HG03060 (cell line): ENCODE results near the gene RWDD3.

ENCODE experiments used
- ATAC-seq: cut with Tn5 transposase; IDR thresholded peaks from one replicate; pipeline ENCODE4 v1.9.1; 2021; ENCODE audit warnings: low read depth, moderate number of reproducible peaks; ENCODE audit not compliant: unreplicated experiment

The RWDD3 gene

GRCh38 chr1:95229706-95230105 lies 4.3 kb upstream of the RWDD3 start:
- no peak for ATAC-seq

- no peak for ATAC-seq
These were observed 3.8 kb upstream of the RWDD3 start for GRCh38 chr1:95230256-95230655.

- ATAC-seq, result no peak
These were observed 3.2 kb upstream of the RWDD3 start for GRCh38 chr1:95230768-95231191.

GRCh38 chr1:95232646-95233318 lies 1.2 kb upstream of the RWDD3 start:
- ATAC-seq, result no peak

- ATAC-seq, result no peak
These were observed 682 bp upstream of the RWDD3 start for GRCh38 chr1:95233319-95233736.

- ATAC-seq, result no peak
These were observed 3.0 kb downstream of the RWDD3 start for GRCh38 chr1:95236784-95237575.

GRCh38 chr1:95237981-95238703 lies 4.1 kb downstream of the RWDD3 start:
- no peak for ATAC-seq

GRCh38 chr1:95245029-95245428 lies 11.0 kb downstream of the RWDD3 start:
- ATAC-seq, result no peak

GRCh38 chr1:95246511-95246910 lies 12.5 kb downstream of the RWDD3 start:
- ATAC-seq, result no peak

- no peak for ATAC-seq
These were observed 13.6 kb downstream of the RWDD3 start for GRCh38 chr1:95247607-95248006.

GRCh38 chr1:95249916-95250315 lies 15.9 kb downstream of the RWDD3 start:
- ATAC-seq, result no peak

GRCh38 chr1:95252422-95252821 lies 18.4 kb downstream of the RWDD3 start:
- no peak for ATAC-seq

GRCh38 chr1:95254959-95255358 lies 20.9 kb downstream of the RWDD3 start:
- ATAC-seq, result no peak

- ATAC-seq, result no peak
These were observed 21.8 kb downstream of the RWDD3 start for GRCh38 chr1:95255826-95256225.

- no peak for ATAC-seq
These were observed 23.7 kb downstream of the RWDD3 start for GRCh38 chr1:95257758-95258157.

- ATAC-seq, result no peak
These were observed 25.2 kb downstream of the RWDD3 start for GRCh38 chr1:95259245-95259644.

- ATAC-seq, result no peak
These were observed 28.9 kb downstream of the RWDD3 start for GRCh38 chr1:95262913-95263312.

GRCh38 chr1:95263450-95263849 lies 29.4 kb downstream of the RWDD3 start:
- ATAC-seq, result no peak

- ATAC-seq, result no peak
These were observed 31.1 kb downstream of the RWDD3 start for GRCh38 chr1:95265106-95265505.

GRCh38 chr1:95276429-95276828 lies 42.4 kb downstream of the RWDD3 start:
- ATAC-seq, result no peak
